H1 (cell line): ENCODE measurements around the gene ALDOC. TPM values are rescaled to one million over a fixed set of nuclear protein-coding genes. Genes with fewer than 3 reads are reported as not detected.

Experiments used
- BCL11A ChIP-seq, 2 experiments: IDR thresholded peaks; one replicate each; pipeline ENCODE4 v1.6.1; 2011; ENCODE audit warnings: low read depth in 2 of 2, low read length in 2 of 2, mild to moderate bottlenecking in 2 of 2
- BRCA1 ChIP-seq: IDR thresholded peaks from 2 replicates; pipeline ENCODE4 v1.6.1; 2012; ENCODE audit warnings: low read depth, low read length, improper control_type of control experiment
- CHD1 ChIP-seq: IDR thresholded peaks from 2 replicates; pipeline ENCODE4 v1.6.1; 2012; ENCODE audit warnings: low read depth, low read length, improper control_type of control experiment
- CHD2 ChIP-seq: IDR thresholded peaks from 2 replicates; pipeline ENCODE4 v1.6.1; 2012; ENCODE audit warnings: low read length, improper control_type of control experiment
- KDM1A ChIP-seq: fragments of 200-600, 300-600 bp; sonication (generic); IDR thresholded peaks from 2 replicates; pipeline ENCODE4 v1.7.1; 2016; ENCODE audit warnings: mild to moderate bottlenecking, low read length, borderline replicate concordance
- PHF8 ChIP-seq: fragments of 200-600 bp; sonication (generic); conservative IDR thresholded peaks from 2 replicates; pipeline ENCODE4 v1.7.1; 2012; ENCODE audit warnings: low read depth, mild to moderate bottlenecking, inconsistent platforms, low read length, moderate library complexity
- POLR2AphosphoS5 ChIP-seq: IDR thresholded peaks from 2 replicates; pipeline ENCODE4 v1.6.1; 2011; ENCODE audit warnings: low read depth, low read length
- RFX5 ChIP-seq: IDR thresholded peaks from 2 replicates; pipeline ENCODE4 v1.6.1; 2011; ENCODE audit warnings: low read depth, low read length, improper control_type of control experiment, borderline replicate concordance
- polyA plus RNA-seq, 7 experiments: library from polyadenylated mRNA; depleted of rRNA in 3 of 7; stranded (reverse) in 5 of 7; unstranded in 2 of 7; fragments of >200 nt in 5 of 7; fragments of 200-250 nt in 2 of 7; gene quantifications; 1 replicate in 5 of 7; 2 replicates in 1 of 7; 4 replicates in 1 of 7; pipeline versions ENCODE4 v1.2.1 to v1.2.3, GENCODE V29; 2011 to 2013; ENCODE audit warnings: missing spikeins in 2 of 7, mixed read lengths in 2 of 7
- total RNA-seq: library from RNA; stranded (reverse); fragmentation: NEBNext Ultra II Directional; extraction: Animal tissue kit (Norgen Biotek cat#: 25700); gene quantifications from 2 replicates; pipeline ENCODE4 v1.2.1, GENCODE V29; 2021
- TF ChIP-seq, protein P1 (sequence below): fragments of 300-600 bp; sonication (generic); IDR thresholded peaks from 2 replicates; pipeline ENCODE4 v1.7.1; 2012; ENCODE audit warnings: low read length, moderate library complexity, mild to moderate bottlenecking, inconsistent platforms; ENCODE audit not compliant: insufficient replicate concordance

Gene ALDOC
- total and polyA plus RNA-seq, 2 of the 8 experiments (the other 6 are each of a cell fraction or from before 2014, with no cell fraction given): 51.6 to 103 TPM

DNA sequence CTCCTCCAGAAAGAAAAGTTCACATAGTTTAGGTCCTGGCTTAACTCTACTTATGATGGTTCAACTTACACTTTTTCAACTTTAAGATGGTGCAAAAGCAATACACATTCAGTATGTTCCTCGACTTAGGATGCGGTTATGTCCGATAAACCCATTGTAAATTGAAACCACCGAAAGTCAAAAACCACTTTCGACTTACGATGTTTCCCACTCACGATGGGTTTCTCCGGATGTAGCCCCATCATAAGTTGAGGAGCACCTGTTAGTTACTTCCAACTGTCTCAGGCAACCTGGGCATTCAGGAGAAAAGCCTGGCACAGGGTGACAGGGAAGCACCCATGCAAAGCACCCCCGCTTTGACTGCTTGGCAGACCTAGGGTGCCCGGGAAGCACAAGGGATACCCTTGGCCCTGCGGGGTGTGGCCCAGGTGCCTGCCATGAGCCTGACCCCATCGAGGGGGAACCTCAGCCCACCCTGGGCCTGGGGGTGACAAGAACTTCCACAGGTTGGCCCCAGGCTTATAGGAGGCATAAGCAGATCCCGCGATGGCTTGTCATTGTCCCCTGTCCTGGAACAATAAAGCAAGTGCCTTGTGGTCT, 38.3 kb downstream of the ALDOC start (continued):
- TF ChIP-seq, protein P1, sequence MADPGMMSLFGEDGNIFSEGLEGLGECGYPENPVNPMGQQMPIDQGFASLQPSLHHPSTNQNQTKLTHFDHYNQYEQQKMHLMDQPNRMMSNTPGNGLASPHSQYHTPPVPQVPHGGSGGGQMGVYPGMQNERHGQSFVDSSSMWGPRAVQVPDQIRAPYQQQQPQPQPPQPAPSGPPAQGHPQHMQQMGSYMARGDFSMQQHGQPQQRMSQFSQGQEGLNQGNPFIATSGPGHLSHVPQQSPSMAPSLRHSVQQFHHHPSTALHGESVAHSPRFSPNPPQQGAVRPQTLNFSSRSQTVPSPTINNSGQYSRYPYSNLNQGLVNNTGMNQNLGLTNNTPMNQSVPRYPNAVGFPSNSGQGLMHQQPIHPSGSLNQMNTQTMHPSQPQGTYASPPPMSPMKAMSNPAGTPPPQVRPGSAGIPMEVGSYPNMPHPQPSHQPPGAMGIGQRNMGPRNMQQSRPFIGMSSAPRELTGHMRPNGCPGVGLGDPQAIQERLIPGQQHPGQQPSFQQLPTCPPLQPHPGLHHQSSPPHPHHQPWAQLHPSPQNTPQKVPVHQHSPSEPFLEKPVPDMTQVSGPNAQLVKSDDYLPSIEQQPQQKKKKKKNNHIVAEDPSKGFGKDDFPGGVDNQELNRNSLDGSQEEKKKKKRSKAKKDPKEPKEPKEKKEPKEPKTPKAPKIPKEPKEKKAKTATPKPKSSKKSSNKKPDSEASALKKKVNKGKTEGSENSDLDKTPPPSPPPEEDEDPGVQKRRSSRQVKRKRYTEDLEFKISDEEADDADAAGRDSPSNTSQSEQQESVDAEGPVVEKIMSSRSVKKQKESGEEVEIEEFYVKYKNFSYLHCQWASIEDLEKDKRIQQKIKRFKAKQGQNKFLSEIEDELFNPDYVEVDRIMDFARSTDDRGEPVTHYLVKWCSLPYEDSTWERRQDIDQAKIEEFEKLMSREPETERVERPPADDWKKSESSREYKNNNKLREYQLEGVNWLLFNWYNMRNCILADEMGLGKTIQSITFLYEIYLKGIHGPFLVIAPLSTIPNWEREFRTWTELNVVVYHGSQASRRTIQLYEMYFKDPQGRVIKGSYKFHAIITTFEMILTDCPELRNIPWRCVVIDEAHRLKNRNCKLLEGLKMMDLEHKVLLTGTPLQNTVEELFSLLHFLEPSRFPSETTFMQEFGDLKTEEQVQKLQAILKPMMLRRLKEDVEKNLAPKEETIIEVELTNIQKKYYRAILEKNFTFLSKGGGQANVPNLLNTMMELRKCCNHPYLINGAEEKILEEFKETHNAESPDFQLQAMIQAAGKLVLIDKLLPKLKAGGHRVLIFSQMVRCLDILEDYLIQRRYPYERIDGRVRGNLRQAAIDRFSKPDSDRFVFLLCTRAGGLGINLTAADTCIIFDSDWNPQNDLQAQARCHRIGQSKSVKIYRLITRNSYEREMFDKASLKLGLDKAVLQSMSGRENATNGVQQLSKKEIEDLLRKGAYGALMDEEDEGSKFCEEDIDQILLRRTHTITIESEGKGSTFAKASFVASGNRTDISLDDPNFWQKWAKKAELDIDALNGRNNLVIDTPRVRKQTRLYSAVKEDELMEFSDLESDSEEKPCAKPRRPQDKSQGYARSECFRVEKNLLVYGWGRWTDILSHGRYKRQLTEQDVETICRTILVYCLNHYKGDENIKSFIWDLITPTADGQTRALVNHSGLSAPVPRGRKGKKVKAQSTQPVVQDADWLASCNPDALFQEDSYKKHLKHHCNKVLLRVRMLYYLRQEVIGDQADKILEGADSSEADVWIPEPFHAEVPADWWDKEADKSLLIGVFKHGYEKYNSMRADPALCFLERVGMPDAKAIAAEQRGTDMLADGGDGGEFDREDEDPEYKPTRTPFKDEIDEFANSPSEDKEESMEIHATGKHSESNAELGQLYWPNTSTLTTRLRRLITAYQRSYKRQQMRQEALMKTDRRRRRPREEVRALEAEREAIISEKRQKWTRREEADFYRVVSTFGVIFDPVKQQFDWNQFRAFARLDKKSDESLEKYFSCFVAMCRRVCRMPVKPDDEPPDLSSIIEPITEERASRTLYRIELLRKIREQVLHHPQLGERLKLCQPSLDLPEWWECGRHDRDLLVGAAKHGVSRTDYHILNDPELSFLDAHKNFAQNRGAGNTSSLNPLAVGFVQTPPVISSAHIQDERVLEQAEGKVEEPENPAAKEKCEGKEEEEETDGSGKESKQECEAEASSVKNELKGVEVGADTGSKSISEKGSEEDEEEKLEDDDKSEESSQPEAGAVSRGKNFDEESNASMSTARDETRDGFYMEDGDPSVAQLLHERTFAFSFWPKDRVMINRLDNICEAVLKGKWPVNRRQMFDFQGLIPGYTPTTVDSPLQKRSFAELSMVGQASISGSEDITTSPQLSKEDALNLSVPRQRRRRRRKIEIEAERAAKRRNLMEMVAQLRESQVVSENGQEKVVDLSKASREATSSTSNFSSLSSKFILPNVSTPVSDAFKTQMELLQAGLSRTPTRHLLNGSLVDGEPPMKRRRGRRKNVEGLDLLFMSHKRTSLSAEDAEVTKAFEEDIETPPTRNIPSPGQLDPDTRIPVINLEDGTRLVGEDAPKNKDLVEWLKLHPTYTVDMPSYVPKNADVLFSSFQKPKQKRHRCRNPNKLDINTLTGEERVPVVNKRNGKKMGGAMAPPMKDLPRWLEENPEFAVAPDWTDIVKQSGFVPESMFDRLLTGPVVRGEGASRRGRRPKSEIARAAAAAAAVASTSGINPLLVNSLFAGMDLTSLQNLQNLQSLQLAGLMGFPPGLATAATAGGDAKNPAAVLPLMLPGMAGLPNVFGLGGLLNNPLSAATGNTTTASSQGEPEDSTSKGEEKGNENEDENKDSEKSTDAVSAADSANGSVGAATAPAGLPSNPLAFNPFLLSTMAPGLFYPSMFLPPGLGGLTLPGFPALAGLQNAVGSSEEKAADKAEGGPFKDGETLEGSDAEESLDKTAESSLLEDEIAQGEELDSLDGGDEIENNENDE: no peak
- TF ChIP-seq PHF8 (no peak), RFX5 (no peak), CHD1 (no peak), POLR2AphosphoS5 (no peak), BRCA1 (no peak), KDM1A (no peak), BCL11A (IDR thresholded peaks at IDR 0.05; ENCODE audit: low read depth in 2 of 2, low read length in 2 of 2) (no peak), CHD2 (no peak)
- TF ChIP-seq, all 59 proteins: peak for 0
